Large intestine (tissue), 3 donors: Measurements from ENCODE around the gene ADGRB2. TPM values are rescaled to one million over a fixed set of nuclear protein-coding genes. Genes with fewer than 3 reads are reported as not detected.
A peak's percentile ranks its signal among the peaks of the same experiment; 100 is the strongest.

Source experiments
- DNase-seq, 2 donors: peaks; one replicate each; pipeline versions ENCODE4 v3.0.0 to v3.0.0-alpha.2; 2013
- H3K27ac ChIP-seq: one replicate; pipeline ENCODE4 v1.5.1; 2013; ENCODE audit warnings: low read length
- H3K27me3 ChIP-seq: 2 replicates; pipeline ENCODE4 v1.6.1; 2013; ENCODE audit warnings: low read length; ENCODE audit not compliant: control insufficient read depth, insufficient read depth
- H3K36me3 ChIP-seq: 2 replicates; pipeline ENCODE4 v1.6.1; 2013; ENCODE audit warnings: low read length; ENCODE audit not compliant: control insufficient read depth, insufficient read depth
- H3K4me1 ChIP-seq: one replicate; pipeline ENCODE4 v1.6.1; 2013; ENCODE audit warnings: low read length; ENCODE audit not compliant: control insufficient read depth, insufficient read depth
- H3K4me3 ChIP-seq: one replicate; pipeline ENCODE4 v1.5.1; 2013; ENCODE audit warnings: low read length
- H3K9me3 ChIP-seq: one replicate; pipeline ENCODE4 v1.6.1; 2013; ENCODE audit warnings: mild to moderate bottlenecking, low read depth, low read length, moderate library complexity; ENCODE audit not compliant: control insufficient read depth
- WGBS: methylation state at CpG from one replicate; pipeline ENCODE4 v1.1.5; 2013; ENCODE audit warnings: low lambda C conversion rate; ENCODE audit not compliant: insufficient coverage; 5-methylcytosine and 5-hydroxymethylcytosine counted together
- polyA plus RNA-seq: library from polyadenylated mRNA; unstranded; fragments of 120-200 nt; gene quantifications from one replicate; pipeline ENCODE4 v1.2.1, GENCODE V29; 2013

The ADGRB2 gene
- polyA plus RNA-seq, 1 donor: 56.1 TPM

- Histone ChIP-seq H3K36me3 (peaks cover 21% of the 10 kb centered on the region), H3K4me1 (peaks cover 50% of the 10 kb centered on the region), H3K27ac (peak overlapping the region; percentile 95), H3K27me3 (peaks cover 4% of the 10 kb centered on the region), H3K9me3 (no peaks in the 10 kb centered on the region), H3K4me3 (peak overlapping the region; percentile 61)
- 70% methylated on average over 2 of the region's 8 CpGs for WGBS
- DNase-seq: no peak
Observed at GRCh38 chr1:31702836-31703404, 61.2 kb downstream of the ADGRB2 start.

GRCh38 chr1:31701091-31701736 is 62.9 kb downstream of the ADGRB2 start:
- no peaks in the 10 kb centered on the region for H3K9me3 ChIP-seq
- peaks cover 50% of the 10 kb centered on the region for H3K4me1 ChIP-seq
- no CpG with 5 or more reads among the region's 10 CpGs for WGBS
- H3K4me3 ChIP-seq: peak overlapping the region; percentile 8
- peaks cover 38% of the 10 kb centered on the region for H3K36me3 ChIP-seq
- peaks cover 4% of the 10 kb centered on the region for H3K27me3 ChIP-seq
- DNase-seq: peak; percentile 98 to 99
- H3K27ac ChIP-seq: peak overlapping the region; percentile 95

GRCh38 chr1:31700468-31701090 is 63.6 kb downstream of the ADGRB2 start:
- Histone ChIP-seq H3K27ac (peak overlapping the region; percentile 95), H3K4me3 (no peak overlapping the region), H3K4me1 (peaks cover 48% of the 10 kb centered on the region), H3K27me3 (peaks cover 4% of the 10 kb centered on the region), H3K36me3 (peaks cover 43% of the 10 kb centered on the region), H3K9me3 (no peaks in the 10 kb centered on the region)
- no CpG with 5 or more reads among the region's 7 CpGs for WGBS
- no peak for DNase-seq

- no peak for DNase-seq
- no peaks in the 10 kb centered on the region for H3K9me3 ChIP-seq
- peaks cover 54% of the 10 kb centered on the region for H3K36me3 ChIP-seq
- peaks cover 37% of the 10 kb centered on the region for H3K4me1 ChIP-seq
- WGBS: no CpG with 5 or more reads among the region's 10 CpGs
- peaks cover 4% of the 10 kb centered on the region for H3K27me3 ChIP-seq
- no peak overlapping the region for H3K27ac ChIP-seq
- H3K4me3 ChIP-seq: no peak overlapping the region
Observed at GRCh38 chr1:31699341-31699891, 64.7 kb downstream of the ADGRB2 start.

GRCh38 chr1:31697369-31697984 is 66.7 kb downstream of the ADGRB2 start:
- Histone ChIP-seq H3K9me3 (no peaks in the 10 kb centered on the region), H3K4me1 (peaks cover 27% of the 10 kb centered on the region)

GRCh38 chr1:31696242-31696641 is 67.9 kb downstream of the ADGRB2 start:
- no CpG with 5 or more reads among the region's 4 CpGs for WGBS
- Histone ChIP-seq H3K9me3 (no peaks in the 10 kb centered on the region), H3K4me1 (peaks cover 16% of the 10 kb centered on the region), H3K36me3 (peaks cover 72% of the 10 kb centered on the region), H3K27ac (no peak overlapping the region), H3K27me3 (no peaks in the 10 kb centered on the region), H3K4me3 (no peak overlapping the region)
- DNase-seq: no peak

More at GRCh38 chr1:31697369-31697984, 66.7 kb downstream of the ADGRB2 start:
- WGBS: no CpG with 5 or more reads among the region's 12 CpGs
- Histone ChIP-seq H3K27ac (no peak overlapping the region), H3K4me3 (no peak overlapping the region), H3K36me3 (peaks cover 64% of the 10 kb centered on the region), H3K27me3 (no peaks in the 10 kb centered on the region)
- DNase-seq: no peak

GRCh38 chr1:31695327-31695726 is 68.8 kb downstream of the ADGRB2 start:
- Histone ChIP-seq H3K9me3 (no peaks in the 10 kb centered on the region), H3K4me1 (peaks cover 9% of the 10 kb centered on the region), H3K27me3 (no peaks in the 10 kb centered on the region), H3K4me3 (no peak overlapping the region), H3K36me3 (peaks cover 81% of the 10 kb centered on the region), H3K27ac (no peak overlapping the region)
- no peak for DNase-seq
- no CpG with 5 or more reads among the region's 5 CpGs for WGBS

- WGBS: no CpG with 5 or more reads among the region's 8 CpGs
- DNase-seq: no peak
- Histone ChIP-seq H3K27me3 (no peaks in the 10 kb centered on the region), H3K27ac (no peak overlapping the region), H3K4me1 (peaks cover 5% of the 10 kb centered on the region), H3K4me3 (no peak overlapping the region), H3K36me3 (peaks cover 81% of the 10 kb centered on the region), H3K9me3 (no peaks in the 10 kb centered on the region)
Observed at GRCh38 chr1:31694964-31695313, 69.2 kb downstream of the ADGRB2 start.

GRCh38 chr1:31694069-31694963 is 69.8 kb downstream of the ADGRB2 start:
- no peak overlapping the region for H3K27ac ChIP-seq
- no peak for DNase-seq
- H3K36me3 ChIP-seq: peaks cover 81% of the 10 kb centered on the region
- H3K4me3 ChIP-seq: no peak overlapping the region
- H3K4me1 ChIP-seq: no peaks in the 10 kb centered on the region
- no peaks in the 10 kb centered on the region for H3K27me3 ChIP-seq
- WGBS: no CpG with 5 or more reads among the region's 12 CpGs
- no peaks in the 10 kb centered on the region for H3K9me3 ChIP-seq
